Panc1 (cell line): Measurements from ENCODE around the gene PGD. TPM values are rescaled to one million over a fixed set of nuclear protein-coding genes. Genes with fewer than 3 reads are reported as not detected.
"Not testable (repeated sequence)": the region's sequence is repeated elsewhere in the genome, so short reads cannot be mapped to it uniquely, and the experiment has no call there.

Experiments
- ATAC-seq: fragments of 200-7000 bp; cut with Tn5 transposase; 2 replicates; pipeline ENCODE4 v1.9.1; 2020; ENCODE audit warnings: mild to moderate bottlenecking, moderate library complexity
- BruUV-seq: library from RNA; stranded (reverse); fragments of 400-500 nt; replicated peaks from 2 replicates; lab custom pipeline; 2021; lab: Mats Ljungman, UMichigan
- CTCF ChIA-PET: fragments of 300-600 bp; sonication (Branson Sonifier 250); formaldehyde crosslinking; loops from one replicate; lab custom pipeline; 2022; ENCODE audit warnings: antibody characterized with exemption; lab: Charles Lee
- POLR2A ChIA-PET: fragments of 300-600 bp; sonication (Branson Sonifier 250); formaldehyde crosslinking; loops from one replicate; lab custom pipeline; 2022; ENCODE audit warnings: antibody characterized with exemption; lab: Charles Lee
- DNase-seq: peaks from one replicate; pipeline ENCODE4 v3.0.0-alpha.2; 2010; ENCODE audit warnings: low read depth, low spot score
- H3K27ac ChIP-seq: 2 replicates; pipeline ENCODE4 v1.5.1; 2011; ENCODE audit warnings: mild to moderate bottlenecking, low read length, inconsistent platforms
- H3K27me3 ChIP-seq: fragments of 200-500 bp; sonication (Bioruptor generic); 2 replicates; pipeline ENCODE4 v1.6.0; 2014; ENCODE audit warnings: low read length, inconsistent platforms; ENCODE audit not compliant: control insufficient read depth, insufficient read depth
- H3K36me3 ChIP-seq: fragments of 200-500 bp; sonication (Bioruptor generic); 2 replicates; pipeline ENCODE4 v1.5.1; 2014; ENCODE audit warnings: inconsistent platforms, mild to moderate bottlenecking, low read length, moderate library complexity; ENCODE audit not compliant: control insufficient read depth, insufficient read depth
- H3K4me1 ChIP-seq: 2 replicates; pipeline ENCODE4 v1.5.1; 2011; ENCODE audit warnings: inconsistent platforms, mild to moderate bottlenecking, low read length, moderate library complexity; ENCODE audit not compliant: control insufficient read depth, insufficient read depth
- H3K4me3 ChIP-seq, 2 experiments: 2 replicates each; pipeline ENCODE4 v1.5.1; 2011 to 2012; ENCODE audit warnings: low read depth in 2 of 2, low read length in 2 of 2, mild to moderate bottlenecking in 2 of 2, inconsistent platforms in 1 of 2, moderate library complexity in 1 of 2
- H3K9me3 ChIP-seq: fragments of 200-500 bp; sonication (Bioruptor generic); 2 replicates; pipeline ENCODE4 v1.5.1; 2014; ENCODE audit warnings: low read depth, mild to moderate bottlenecking, inconsistent platforms, low read length, moderate library complexity; ENCODE audit not compliant: control insufficient read depth, insufficient read depth
- CTCF ChIP-seq: fragments of 450-650 bp; IDR thresholded peaks from 2 replicates; pipeline ENCODE4 v1.5.1; 2017; ENCODE audit warnings: mild to moderate bottlenecking
- POLR2AphosphoS5 ChIP-seq: IDR thresholded peaks from 2 replicates; pipeline ENCODE4 v1.6.1; 2012; ENCODE audit warnings: mild to moderate bottlenecking, low read depth, low read length, moderate library complexity
- REST ChIP-seq, 2 experiments: IDR thresholded peaks; 2 replicates each; pipeline ENCODE4 v1.6.1; 2011 to 2012; ENCODE audit warnings: low read depth in 2 of 2, control low read depth in 1 of 2, low read length in 1 of 2, mild to moderate bottlenecking in 1 of 2, moderate library complexity in 1 of 2; ENCODE audit not compliant: insufficient read depth in 1 of 2
- SIN3A ChIP-seq: IDR thresholded peaks from 2 replicates; pipeline ENCODE4 v1.6.1; 2012; ENCODE audit warnings: low read depth, mild to moderate bottlenecking, low read length, moderate library complexity, borderline replicate concordance; ENCODE audit not compliant: insufficient read depth
- TCF7L2 ChIP-seq: IDR thresholded peaks from 2 replicates; pipeline ENCODE4 v1.6.1; 2011; ENCODE audit warnings: mild to moderate bottlenecking, low read depth, low read length, inconsistent platforms
- in situ Hi-C: cut with HindIII; loops from 2 replicates; pipeline ENCODE4 v1.10.0; 2016; ENCODE audit warnings: low sequenced_read_pairs, low pct_unique_long_range_greater_than_20kb
- intact Hi-C: fragments of 100-400 bp; cut with micrococcal nuclease; formaldehyde crosslinking; loops from one replicate; pipeline ENCODE4 v1.10.0; 2022; ENCODE audit not compliant: unreplicated experiment
- total RNA-seq: library from RNA; stranded (reverse); gene quantifications from one replicate; pipeline ENCODE4 v1.2.1, GENCODE V29; 2021; ENCODE audit not compliant: unreplicated experiment

PGD gene
- total RNA-seq, 1 experiment from 2014 or later: 158 TPM

- Histone ChIP-seq H3K4me3 (no peak overlapping the region), H3K27ac (no peak overlapping the region), H3K4me1 (no peaks in the 10 kb centered on the region), H3K36me3 (no peaks in the 10 kb centered on the region), H3K27me3 (no peaks in the 10 kb centered on the region), H3K9me3 (no peaks in the 10 kb centered on the region)
- ATAC-seq (no peak), DNase-seq (no peak)
- ChIA-PET CTCF (no interaction called here), POLR2A (interaction anchor here (0.7 kb wide), 1 partner anchor 47 kb away, joined by 7 read pairs; no protein-coding TSS in a partner anchor)
- no peak for TF ChIP-seq REST (IDR thresholded peaks at IDR 0.05; ENCODE audit: insufficient read depth in 1 of 2, low read depth in 2 of 2, low read length in 1 of 2)
- no peak for TF ChIP-seq POLR2AphosphoS5
- in situ Hi-C loops: no loop called here
- intact Hi-C loops: no loop called here
- no TSS peak for BruUV-seq
These were observed 57.2 kb downstream of the PGD start for GRCh38 chr1:10456048-10456447.

GRCh38 chr1:10456661-10457060 is 57.8 kb downstream of the PGD start:
- intact Hi-C loops (no loop called here), in situ Hi-C loops (no loop called here)
- Histone ChIP-seq H3K4me1 (no peaks in the 10 kb centered on the region), H3K27me3 (no peaks in the 10 kb centered on the region), H3K4me3 (no peak overlapping the region), H3K36me3 (peaks cover 3% of the 10 kb centered on the region; the same call in 1 of the 2 replicates), H3K27ac (no peak overlapping the region), H3K9me3 (no peaks in the 10 kb centered on the region)
- TF ChIP-seq REST (IDR thresholded peaks at IDR 0.05; ENCODE audit: insufficient read depth in 1 of 2, low read depth in 2 of 2, low read length in 1 of 2) (no peak), POLR2AphosphoS5 (no peak), TCF7L2 (no peak), CTCF (no peak), SIN3A (no peak)
- POLR2A ChIA-PET: no interaction called here
- CTCF ChIA-PET: no interaction called here
- BruUV-seq: no TSS peak
- DNase-seq (no peak), ATAC-seq (no peak)

DNA sequence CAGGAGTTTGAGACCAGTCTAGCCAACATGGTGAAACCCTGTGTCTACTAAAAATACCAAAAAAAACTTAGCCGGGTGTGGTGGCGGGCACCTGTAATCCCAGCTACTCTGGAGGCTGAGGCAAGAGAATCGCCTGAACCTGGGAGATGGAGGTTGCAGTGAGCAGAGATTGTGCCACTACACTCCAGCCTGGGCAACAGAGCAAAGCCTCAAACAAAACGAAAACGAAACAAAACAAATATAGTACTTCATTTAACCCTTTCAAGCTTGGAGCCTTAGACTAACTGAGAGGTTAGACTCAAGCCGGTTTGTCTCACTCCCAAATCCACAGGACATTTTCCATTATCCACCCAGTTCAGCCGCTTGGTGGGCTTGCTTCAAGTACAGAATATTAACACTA is 58.6 kb downstream of the PGD start:
- H3K27ac ChIP-seq: not testable (repeated sequence)

More for the DNA sequence above, 58.6 kb downstream of the PGD start:
- intact Hi-C loops, DNase-seq, H3K27me3 ChIP-seq, H3K4me3 ChIP-seq, H3K36me3 ChIP-seq, in situ Hi-C loops, H3K4me1 ChIP-seq, POLR2A ChIA-PET, H3K9me3 ChIP-seq, BruUV-seq: not testable (repeated sequence)
- 0 out of 2 replicates have a peak, but pooled peaks have one; percentile 17 for ATAC-seq
- CTCF ChIA-PET: interaction anchor here (0.6 kb wide), 1 partner anchor 821 kb away, joined by 4 read pairs; no protein-coding TSS in a partner anchor
